GM19240 (cell line): ENCODE measurements around the gene PDZD2.
"Not testable (repeated sequence)": the region's sequence is repeated elsewhere in the genome, so short reads cannot be mapped to it uniquely, and the experiment has no call there.

Experiments used
- DNase-seq: peaks from one replicate; pipeline ENCODE4 v3.0.0; 2011; ENCODE audit warnings: low spot score; ENCODE audit not compliant: insufficient read length

PDZD2 gene

DNA sequence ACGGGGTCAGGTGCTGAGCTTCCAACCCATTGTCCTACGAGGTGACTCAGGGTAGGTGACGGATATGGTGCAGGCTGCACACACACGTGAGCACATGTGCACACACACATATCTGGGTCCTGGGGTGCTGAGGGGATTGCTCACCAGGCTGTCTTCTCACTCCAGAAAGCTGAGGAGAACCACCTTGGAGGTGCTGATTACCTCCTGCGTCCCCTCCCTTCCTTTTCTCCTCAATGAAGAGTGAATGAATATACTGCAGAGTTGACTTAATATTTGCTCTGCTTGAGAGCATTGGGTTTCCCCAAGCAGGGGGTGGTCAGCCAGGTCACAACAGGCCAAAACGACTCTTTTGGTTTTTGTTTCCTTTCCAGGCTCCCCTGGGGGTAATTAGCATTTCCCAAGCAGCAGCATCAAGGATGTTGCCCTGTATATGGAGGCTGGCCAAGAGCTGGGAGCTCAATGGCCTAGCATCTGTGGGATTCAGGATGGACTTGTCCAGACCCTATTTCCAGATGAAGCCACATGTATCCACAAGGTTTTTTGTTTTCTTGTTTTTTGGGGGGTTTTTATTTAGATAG is 49.7 kb downstream of the PDZD2 start:
- DNase-seq: no peak

DNA sequence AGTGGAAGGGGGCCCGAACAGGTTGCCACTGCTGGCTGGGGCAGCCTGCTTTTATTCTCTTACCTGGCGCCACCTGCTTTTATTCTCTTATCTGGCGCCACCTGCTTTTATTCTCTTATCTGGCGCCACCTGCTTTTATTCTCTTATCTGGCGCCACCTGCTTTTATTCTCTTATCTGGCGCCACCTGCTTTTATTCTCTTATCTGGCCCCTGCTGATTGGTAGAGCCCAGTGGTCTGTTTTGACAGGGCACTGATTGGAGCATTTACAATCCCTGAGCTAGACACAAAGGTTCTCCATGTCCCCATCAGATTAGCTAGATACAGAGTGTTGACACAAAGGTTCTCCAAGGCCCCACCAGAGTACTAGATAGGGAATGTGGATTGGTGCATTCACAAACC is 52.5 kb downstream of the PDZD2 start:
- not testable (repeated sequence) for DNase-seq

DNA sequence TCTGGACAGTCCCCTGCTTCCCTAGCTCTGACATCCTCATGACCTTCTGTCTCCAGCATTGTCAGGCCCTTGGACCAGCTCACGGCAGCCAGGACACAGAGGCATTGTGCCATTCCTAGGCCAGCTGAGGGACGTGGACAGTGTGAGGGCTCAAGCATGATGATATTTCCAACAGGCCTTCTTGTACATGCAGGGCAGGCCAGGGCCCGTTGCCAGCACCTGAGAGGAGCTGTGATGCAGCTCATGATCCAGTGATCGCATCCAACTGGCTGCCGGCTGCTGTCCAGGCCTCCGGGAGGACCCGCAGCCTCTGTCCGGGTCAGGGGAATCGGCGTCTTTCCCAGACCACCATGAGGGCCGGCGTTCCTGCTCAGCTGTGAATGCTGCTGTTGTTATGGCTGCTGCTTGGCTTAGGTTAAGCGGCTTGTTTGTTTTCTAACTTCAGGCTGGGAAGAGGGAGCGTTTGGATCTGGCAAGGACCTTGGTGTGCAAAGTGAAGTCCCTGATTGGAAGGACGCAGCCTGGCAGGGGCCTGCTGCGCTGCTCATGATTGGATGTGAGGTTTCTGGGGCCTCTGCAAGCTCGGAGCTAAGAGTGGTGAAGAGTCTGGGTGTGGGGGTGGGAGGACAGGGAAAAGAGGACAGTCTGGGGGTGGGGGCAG is 53.8 kb downstream of the PDZD2 start:
- DNase-seq: no peak

DNA sequence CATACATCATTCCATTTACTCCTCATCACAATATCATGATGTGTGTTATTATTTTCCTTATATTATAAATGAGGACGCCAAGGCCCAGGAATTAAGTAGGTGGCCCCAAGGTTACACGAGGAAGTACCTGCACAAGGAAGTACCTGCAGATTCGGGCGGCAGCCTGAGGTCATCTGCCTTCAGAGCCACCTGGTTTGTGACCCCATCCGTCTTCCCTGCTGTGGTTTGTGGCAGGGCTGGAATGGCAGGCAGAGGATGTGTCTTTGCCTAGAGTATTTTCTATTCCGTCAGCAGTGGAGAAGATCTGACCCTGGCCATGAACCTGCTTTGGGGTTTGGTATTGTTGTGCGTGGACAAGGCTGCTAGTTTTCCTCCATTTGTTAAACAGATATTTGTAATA is 59.7 kb downstream of the PDZD2 start:
- no peak for DNase-seq

DNA sequence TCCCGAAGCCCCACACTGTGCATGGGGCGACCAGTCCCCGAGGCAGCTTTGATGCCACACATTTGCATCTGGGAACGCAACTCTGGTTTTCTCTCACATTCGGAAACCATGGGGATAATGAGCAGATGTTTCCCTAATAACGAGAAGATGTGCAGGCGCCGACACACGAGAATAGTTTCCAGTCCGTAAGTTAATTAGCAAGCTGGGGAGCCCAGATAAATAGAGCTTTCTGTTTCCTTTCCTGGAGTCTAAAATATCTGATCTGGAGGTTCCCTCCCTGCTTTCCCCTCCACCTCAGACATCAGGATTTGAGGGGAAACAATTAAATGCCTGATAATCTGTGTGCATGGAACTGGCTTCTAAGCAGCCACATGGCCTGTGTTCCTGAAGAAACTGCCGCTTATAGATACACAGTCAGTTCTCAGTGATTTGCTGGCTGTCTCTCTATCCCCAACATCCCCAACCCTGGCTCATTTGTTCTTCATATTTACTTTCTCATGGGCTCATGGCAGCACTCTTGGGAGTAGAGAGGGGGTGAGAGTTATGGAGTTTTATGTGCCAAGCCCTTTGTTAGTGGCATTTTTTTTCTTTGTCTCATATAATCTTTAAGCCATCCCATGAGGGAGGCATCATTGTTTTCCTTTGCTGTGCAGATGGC is 62.8 kb downstream of the PDZD2 start:
- no peak for DNase-seq

DNA sequence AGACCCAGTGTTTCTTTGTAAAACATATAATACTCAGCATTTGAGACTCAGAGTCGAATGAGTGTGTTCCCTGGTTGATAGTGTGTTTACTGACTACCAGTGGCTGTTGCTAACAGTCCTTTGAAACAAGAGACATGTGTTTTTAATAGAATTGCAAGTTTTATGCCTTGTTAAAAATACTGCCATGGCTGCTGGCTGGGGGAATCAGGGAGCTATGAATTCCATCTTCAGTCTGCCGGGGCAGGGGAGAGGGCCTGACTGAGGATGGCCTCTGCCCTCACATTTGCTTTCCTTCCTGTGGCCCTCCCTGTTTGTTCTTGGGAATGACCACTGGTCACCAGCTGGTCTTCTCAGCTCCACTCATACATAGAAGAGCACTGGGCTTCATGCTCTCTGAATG is 63.8 kb downstream of the PDZD2 start:
- DNase-seq: no peak

DNA sequence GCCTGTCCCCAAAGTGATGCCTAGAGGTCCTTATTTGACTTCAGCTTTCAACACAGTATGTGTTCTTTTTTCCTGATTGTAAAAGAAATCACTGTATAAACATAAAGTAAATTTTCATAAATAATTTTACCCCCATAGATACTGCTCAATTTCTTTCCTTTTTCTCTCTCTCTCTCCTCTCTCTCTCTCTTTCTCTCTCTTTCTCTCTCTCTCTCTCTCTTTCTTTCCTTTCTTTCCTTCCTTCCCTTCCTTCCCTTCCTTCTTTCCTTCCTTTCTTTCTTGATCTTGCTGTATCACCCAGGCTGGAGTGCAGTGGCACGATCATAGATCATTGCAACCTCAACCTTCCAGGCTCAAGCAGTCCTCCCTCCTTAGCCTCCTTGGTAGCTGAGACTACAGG is 64.8 kb downstream of the PDZD2 start:
- DNase-seq: no peak

DNA sequence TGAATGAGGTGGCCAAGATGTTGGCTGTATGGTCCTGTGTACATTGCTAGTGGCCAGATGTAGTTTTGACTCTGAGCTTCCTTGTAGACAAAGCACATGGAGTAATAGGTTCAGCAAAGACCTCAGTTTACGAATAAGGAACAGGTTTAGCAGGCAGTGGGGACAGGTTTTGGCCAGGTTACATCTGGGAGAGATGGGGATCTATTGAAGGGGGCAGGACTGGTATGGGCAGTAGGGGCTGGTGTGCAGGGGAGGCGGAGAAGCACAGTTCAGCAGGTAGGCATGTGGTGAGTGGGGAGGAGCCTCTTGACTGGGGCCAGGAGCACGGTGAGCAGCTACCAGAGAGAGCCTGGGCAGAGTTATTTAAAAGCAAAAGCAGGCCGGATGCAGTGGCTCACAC is 67.3 kb downstream of the PDZD2 start:
- DNase-seq: no peak

DNA sequence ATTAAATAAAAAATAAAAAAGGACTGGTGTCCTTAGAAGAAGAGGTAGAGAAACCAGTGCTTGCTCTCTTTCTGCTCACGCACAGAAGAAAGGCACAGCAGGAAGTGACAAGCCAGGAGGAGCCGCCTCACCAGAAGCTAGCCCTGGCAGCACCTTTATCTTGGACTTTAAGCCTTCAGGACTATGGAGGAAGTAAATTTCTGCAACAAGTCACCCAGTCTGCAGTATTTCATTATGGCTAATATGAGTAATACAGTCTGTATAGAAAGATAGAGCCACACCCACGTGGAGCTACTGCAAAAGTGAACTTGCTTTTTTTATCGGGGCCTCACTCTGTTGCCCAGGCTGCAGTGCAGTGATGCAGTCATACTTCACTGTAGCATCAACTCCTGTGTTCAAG is 68.4 kb downstream of the PDZD2 start:
- no peak for DNase-seq

DNA sequence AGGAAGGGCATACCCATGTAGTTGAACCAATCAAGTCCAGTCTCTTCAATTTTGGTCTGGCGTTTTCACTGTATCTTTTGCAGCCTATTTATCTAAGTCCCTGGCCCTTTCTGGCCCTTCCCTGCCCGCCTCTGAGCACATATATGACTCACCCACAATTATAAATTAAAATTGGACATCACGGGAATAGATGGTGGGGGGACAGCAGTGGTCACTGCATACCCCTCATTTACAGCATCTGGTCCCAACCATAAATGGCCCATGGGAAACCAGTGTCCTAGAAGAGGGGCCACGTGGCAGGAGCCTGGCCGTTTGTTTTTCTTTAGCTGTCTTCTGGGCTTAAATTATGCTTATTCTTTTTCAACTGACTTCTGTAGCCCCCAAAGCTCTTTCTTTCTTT is 69.2 kb downstream of the PDZD2 start:
- DNase-seq: no peak

DNA sequence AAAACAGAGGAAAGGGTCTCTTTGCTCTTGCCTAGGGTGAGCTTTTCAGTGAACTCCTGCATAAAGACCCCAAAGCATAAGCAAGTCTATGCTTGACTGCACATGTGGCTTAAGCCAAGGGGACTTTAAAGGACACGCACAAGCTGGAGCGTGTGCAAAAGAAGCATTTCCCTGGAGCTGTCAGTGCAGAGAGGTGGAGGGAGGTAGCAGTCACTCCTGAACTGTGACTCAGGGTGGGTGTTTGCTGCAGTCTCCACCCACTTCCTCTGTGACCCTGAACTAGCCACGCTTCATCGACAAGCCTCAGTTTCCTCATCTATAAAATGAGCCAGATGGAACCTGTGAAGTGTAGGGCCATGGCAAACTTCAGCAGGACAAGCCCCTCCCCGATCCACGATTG is 72.4 kb downstream of the PDZD2 start:
- DNase-seq: no peak

DNA sequence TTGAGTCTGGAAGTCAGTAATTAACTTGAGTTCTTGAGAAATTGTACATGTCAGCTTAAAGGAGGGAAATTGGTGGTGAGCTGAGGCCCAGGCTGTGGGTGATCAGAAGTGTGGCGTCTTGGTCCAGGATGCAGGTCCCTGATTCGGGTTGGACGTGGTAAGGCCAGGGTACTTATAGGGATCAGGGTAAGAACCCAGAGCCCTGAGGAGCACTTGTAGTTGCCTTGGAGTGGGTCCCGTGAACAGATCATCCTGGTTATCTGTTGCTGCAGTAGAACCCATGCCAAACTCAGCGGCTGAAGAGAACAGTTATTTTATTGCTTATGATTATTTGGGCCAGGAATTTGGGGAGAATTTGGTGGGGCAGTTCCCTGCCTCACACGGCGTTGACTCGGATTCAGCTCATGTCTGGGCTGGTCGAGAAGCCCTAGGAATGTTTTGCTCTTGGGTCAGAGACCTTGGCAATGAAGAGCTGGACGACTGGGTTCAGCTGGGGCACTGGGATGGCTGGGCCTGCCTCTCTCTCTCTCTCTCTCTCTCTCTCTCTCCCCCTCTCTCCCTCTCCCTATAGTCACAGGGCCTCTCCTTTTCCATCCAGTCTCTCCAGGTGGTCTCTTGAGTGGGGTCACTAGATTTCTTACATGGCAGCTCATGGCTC is 73.1 kb downstream of the PDZD2 start:
- DNase-seq: no peak

DNA sequence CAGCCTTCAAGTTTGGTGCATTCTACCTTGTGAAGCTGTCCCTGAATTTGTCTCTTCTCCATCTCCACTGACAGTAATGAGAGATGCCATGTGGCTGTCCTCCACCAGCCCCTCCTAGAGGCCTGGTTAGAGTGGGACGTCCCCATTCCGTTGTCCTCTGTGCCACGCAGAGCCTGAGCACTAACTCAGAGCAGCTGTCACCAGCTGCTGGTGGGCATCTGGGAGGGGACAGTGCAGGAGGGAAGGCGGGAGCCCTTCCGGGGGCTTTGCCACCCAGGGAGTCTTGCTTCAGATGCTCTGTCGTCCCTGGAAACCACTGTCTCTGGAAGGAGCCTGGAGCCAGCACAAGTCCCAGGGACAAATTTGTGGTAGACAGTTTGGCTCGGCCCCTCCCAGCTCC is 78.6 kb downstream of the PDZD2 start:
- no peak for DNase-seq

DNA sequence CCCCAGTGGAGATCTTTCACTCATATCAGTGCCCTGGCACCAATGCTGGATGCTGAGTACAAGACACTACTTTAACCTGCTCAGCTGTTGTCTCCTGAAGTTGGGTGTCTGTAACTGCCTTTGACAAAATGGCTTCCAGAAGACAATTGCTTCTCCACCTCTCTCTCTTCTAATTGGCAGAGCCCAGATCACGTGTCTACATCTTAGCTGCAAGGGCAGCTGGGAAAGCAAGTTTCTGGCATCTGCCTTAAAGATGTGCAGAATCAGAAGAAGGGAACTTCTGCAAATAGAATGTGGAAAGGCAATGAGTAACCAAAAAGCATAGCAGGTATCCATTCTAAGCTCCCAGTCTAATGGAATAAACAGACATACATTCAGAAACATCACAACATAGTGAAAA is 81.1 kb downstream of the PDZD2 start:
- DNase-seq: no peak

DNA sequence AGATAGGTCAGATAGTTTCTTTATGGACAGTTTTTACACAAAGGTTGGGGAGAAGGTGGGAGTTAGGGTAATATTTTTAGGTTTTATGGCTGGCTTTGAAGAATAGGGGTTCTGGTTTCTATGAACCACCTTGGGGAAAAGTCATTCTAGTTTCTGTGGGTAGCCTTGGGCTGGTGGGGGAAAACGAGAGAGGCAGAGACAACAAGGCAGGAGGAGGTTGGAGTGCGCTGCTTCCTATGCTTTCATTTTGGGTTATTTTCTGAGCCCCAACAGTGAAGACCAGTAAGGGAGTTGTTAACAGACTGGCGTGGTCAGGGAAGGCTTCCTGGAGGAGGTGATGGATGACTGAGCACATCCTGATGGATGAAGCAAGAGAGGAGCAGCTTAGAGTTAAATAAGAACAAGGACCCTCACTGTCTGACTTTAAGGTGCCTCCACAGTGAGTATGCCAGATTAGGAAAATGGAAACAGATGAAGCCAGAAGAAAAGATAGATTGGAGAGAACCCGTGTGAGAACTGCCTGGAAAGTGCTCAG is 81.9 kb downstream of the PDZD2 start:
- DNase-seq: no peak

DNA sequence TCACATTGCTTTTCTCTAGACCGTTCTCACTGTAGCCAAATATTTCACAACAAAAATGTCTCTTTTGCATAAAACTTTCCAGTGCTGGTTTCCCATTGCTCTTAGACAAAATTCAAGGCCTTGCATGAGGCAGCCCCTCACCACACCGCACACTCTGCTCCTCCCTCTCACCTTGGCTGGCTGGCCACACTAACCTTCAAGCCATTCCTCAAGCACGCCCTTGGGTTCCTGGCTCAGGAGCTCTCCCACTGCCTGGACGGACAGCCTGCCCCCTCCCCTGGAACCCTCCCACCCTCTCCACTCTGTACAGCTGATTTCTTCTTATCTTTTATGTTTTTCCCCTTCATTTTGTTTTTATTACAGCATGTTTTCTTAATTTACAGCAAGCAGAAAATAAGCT is 83.2 kb downstream of the PDZD2 start:
- DNase-seq: no peak

DNA sequence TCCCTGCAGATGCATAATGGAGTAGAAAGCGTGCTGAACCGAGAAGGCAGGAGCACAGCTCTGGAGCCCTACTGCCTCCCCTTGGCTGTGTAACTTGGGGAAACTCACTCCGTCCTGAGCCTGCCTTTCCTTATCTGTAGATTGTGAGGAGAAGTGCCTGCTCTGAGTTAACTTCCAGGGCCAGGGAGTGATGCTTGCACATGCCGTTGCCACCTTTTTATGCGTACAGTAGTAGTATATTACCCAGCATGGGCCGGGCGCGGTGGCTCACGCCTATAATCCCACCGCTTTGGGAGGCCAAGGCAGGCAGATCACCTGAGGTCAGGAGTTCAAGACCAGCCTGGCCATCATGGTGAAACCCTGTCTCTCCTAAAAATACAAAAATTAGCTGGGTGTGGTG is 87.1 kb downstream of the PDZD2 start:
- no peak for DNase-seq

DNA sequence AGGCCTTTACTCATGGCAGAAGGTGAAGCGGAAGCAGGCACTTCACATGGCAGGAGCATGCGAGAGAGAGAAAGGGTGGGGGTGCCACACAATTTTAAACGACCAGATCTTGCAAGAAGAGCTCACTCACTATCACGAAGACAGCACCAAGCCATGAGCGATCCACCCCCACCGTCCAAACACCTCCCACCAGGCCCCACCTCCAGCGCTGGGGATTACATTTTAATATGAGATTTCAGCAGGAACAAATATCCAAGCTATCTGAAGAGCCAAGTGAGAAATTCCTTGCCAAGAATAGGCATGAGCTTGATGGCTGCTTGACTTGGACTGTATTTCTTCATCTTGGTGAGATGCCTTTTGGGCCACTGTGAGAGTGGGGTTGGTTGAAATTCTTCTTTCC is 88.0 kb downstream of the PDZD2 start:
- no peak for DNase-seq

DNA sequence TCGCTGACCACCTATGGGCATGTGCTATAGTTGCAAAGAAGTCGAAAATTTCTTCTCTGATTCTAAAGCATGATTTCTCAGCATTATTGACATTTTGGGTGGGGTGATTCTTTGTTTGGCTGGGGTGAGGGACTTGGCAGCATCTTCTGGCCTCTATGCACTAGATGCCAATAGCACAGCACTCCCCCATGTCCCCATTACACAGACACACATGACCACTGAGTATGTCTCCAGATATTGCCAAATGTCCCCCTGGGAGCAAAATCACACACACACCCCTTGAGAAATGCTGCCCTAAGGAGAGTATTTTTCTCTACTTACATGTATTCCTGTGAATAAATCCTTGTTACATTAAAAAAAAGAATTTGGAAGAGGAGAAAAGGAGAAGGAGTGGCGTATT is 89.1 kb downstream of the PDZD2 start:
- DNase-seq: no peak

DNA sequence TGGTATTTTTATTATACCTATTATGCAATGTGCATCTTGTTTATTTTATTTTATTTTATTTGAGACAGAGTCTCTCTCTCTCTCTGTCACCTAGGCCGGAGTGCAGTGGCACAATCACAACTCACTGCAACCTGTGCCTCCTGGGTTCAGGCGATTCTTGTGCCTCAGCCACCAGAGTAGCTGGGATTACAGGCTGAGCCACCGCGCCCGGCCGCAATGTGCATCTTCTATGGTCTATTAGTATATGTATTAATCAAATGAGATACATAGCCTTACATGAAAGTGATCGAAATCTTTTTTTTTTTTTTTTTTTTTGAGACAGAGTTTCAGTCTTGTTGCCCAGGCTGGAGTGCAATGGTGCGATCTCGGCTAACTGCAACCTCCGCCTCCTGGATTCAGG is 89.9 kb downstream of the PDZD2 start:
- DNase-seq: not testable (repeated sequence)

DNA sequence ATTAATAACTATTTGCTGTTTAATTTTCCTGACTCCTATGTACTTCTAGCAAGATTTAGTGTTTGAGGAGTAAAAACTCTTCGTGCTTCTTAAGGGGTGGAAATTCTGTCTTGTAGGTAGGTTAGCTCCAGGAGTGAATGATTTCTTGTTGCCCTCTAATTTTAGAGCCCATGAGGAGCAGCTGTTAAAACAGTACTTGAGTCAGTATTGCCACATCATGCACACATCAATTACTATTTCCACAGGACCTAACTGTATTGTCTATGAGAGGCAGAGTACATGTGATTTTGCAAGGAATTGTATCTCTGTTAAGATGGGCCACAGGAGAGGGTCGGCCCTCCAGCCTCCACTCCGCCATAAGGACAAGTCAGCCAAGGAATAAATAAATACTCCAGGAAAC is 91.2 kb downstream of the PDZD2 start:
- no peak for DNase-seq

DNA sequence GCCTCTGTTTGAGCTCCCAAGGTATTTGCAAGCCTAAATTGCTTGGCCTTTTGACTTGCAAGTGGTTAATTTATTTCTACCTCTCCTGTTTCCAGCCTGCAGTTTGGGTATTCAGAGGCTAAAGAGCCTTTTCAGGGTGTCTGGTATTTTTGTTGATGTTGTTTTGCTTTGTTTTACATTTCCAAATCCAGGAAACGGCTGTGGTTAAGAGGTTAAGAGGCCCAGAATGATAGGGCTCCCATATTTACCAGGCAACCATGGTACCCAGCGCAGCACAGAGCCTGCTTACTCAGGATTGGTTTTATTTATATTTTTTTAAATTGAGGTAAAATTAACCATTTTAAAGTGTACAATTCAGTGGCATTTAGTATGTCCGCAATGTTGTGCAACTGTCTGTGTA is 92.1 kb downstream of the PDZD2 start:
- no peak for DNase-seq
